GM10248 (cell line): ENCODE results near the gene MAOA.
"Not testable (repeated sequence)": the region's sequence is repeated elsewhere in the genome, so short reads cannot be mapped to it uniquely, and the experiment has no call there.

Experiments used
- CTCF ChIA-PET: fragments of 300-600 bp; sonication (Branson Sonifier 250); formaldehyde crosslinking; extraction: SDS; loops from one replicate; lab custom pipeline; 2021; ENCODE audit warnings: antibody characterized with exemption; lab: Yijun Ruan, JAX
- POLR2A ChIA-PET: fragments of 350-650 bp; sonication (Branson Sonifier 250); formaldehyde crosslinking; extraction: SDS; loops from one replicate; lab custom pipeline; 2020; ENCODE audit warnings: antibody characterized with exemption; lab: Yijun Ruan, JAX
- DNase-seq: peaks from one replicate; pipeline ENCODE4 v3.0.0; 2012; ENCODE audit errors: extremely low spot score
- TF ChIP-seq, protein P1 (sequence below): IDR thresholded peaks from 2 replicates; pipeline ENCODE4 v1.5.1; 2012; ENCODE audit warnings: mild to moderate bottlenecking, low read depth; ENCODE audit errors: extremely low read depth, missing control alignments, control extremely low read depth

MAOA gene

DNA sequence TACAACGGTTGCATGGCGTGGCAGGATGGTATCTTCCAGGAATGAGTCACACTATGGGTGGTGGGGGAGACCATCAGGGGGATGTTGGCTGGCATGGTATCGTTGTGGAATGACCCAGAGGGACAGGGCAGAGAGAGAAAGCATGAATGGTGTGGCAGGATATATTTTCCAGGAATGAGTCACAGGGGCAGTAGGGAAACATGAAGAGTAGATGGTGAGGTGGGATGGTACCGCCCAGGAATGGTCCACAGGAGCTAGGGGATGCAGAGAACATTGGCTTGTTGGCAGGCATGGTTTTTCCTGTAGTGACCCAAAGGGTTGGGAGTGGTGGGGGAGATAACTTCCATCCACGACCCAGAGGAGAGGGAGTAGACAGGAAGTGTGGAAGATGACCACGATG lies 62.4 kb downstream of the MAOA start:
- ChIA-PET POLR2A (no interaction called here), CTCF (no interaction called here)
- TF ChIP-seq, protein P1, sequence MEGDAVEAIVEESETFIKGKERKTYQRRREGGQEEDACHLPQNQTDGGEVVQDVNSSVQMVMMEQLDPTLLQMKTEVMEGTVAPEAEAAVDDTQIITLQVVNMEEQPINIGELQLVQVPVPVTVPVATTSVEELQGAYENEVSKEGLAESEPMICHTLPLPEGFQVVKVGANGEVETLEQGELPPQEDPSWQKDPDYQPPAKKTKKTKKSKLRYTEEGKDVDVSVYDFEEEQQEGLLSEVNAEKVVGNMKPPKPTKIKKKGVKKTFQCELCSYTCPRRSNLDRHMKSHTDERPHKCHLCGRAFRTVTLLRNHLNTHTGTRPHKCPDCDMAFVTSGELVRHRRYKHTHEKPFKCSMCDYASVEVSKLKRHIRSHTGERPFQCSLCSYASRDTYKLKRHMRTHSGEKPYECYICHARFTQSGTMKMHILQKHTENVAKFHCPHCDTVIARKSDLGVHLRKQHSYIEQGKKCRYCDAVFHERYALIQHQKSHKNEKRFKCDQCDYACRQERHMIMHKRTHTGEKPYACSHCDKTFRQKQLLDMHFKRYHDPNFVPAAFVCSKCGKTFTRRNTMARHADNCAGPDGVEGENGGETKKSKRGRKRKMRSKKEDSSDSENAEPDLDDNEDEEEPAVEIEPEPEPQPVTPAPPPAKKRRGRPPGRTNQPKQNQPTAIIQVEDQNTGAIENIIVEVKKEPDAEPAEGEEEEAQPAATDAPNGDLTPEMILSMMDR, result no peak
- no peak for DNase-seq

DNA sequence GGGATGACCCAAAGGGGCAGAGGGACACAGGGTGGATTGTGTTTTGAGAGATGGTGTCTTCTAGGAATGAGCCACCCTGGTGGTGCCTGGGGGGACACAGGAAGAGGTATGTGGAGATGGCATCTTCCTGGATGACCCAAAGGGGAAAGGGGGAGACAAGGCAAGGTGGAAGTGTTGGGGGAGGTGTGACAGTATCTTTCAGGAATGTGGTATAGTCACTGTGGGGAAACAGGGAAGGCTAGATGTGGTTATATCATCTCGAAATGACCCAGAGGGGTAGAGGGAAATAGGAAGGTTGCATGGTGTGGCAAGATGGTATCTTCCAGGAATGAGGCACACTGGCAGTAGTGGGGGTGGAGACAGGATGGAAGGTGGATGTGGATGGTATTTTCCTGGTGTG lies 62.9 kb downstream of the MAOA start:
- CTCF ChIA-PET, result no interaction called here
- no peak for DNase-seq
- POLR2A ChIA-PET, result no interaction called here
- TF ChIP-seq, protein P1, result no peak

DNA sequence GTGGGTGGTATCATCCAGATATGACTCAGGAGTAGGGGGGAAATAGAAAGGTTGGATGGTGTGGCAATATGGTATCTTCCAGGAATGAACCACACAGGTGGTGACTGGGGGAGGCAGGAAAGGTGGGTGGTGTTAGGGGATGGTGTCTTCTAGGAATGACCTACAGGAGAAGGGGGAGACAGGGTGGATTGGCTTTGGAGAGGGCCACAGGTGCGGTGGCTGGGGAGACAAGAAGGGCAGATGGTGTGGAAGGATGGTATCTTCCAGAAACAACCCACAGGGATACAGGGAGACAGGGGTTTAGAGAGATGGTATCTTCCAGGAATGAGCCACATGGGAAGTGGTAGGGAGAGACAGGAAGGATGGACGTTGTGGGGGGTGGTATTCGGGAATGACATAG lies 64.0 kb downstream of the MAOA start:
- POLR2A ChIA-PET, result no interaction called here
- no peak for DNase-seq
- CTCF ChIA-PET, result no interaction called here
- TF ChIP-seq, protein P1, result no peak

DNA sequence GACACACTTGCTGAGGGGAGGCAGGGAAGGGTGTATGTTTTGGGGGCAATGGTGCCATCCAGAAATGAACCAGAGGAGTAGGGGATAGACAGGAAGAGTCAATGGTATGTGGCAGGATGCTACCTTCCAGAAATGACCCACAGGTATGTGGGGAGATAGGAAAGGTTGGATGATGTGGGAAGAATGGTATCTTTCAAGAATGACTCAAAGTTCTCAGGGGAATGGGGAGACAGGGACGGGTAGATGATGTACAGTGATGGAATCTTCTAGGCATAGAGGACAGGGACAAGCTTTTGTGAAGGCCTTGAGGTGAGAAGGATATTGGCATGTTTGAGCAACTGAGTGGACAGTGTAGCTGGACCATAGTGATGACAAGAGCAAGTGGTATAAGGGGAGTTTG lies 64.9 kb downstream of the MAOA start:
- POLR2A ChIA-PET, result no interaction called here
- CTCF ChIA-PET, result no interaction called here
- TF ChIP-seq, protein P1, result no peak

DNA sequence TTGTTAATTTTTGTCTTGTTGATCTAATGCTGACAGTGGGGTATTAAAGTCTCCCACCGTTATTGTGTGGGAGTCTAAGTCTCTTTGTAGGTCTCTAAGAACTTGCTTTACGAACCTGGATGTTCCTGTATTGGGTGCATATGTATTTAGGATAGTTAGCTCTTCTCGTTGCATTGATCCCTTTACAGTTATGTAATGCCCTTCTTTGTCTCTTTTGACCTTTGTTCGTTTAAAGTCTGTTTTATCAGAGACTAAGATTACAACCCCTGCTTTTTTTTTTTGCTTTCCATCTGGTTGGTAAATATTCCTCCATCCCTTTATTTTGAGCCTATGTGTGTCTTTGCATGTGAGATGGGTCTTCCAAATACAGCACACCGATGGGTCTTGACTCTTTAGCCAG lies 69.1 kb downstream of the MAOA start:
- CTCF ChIA-PET, DNase-seq, POLR2A ChIA-PET: not testable (repeated sequence)

More for the DNA sequence above, 64.9 kb downstream of the MAOA start:
- no peak for DNase-seq

DNA sequence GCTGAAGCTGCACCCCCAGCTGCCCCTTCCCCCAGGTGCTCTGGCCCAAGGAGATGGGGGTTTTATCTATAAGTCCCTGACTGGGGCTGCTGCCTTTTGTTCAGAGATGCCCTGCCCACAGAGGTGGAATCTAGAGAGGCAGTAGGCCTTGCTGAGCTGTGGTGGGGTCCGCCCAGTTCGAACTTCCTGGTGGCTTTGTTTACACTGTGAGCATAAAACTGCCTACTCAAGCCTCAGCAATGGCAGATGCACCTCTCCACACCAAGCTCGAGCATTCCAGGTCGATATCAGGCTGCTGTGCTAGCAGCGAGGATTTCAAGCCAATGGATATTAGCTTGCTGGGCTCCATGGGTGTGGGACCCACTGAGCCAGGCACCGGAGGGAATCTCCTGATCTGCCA lies 71.2 kb downstream of the MAOA start:
- POLR2A ChIA-PET, DNase-seq, CTCF ChIA-PET: not testable (repeated sequence)

DNA sequence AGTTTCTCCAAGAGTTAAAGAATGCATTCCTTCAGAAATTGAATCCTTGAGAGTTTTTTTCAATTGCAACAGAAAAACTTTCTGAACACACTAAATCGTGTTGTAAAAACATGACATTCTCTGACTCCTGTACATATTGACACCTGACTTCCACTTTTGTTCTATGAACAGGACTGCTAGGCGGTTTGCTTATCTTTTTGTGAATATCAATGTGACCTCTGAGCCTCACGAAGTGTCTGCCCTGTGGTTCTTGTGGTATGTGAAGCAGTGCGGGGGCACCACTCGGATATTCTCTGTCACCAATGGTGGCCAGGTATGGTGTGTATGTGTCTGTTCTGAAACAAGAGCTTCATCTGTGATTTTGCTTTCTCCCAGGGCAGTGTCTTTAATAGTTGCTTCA lies 71.9 kb downstream of the MAOA start:
- ChIA-PET POLR2A (no interaction called here), CTCF (no interaction called here)
- TF ChIP-seq, protein P1, result no peak
- no peak for DNase-seq

DNA sequence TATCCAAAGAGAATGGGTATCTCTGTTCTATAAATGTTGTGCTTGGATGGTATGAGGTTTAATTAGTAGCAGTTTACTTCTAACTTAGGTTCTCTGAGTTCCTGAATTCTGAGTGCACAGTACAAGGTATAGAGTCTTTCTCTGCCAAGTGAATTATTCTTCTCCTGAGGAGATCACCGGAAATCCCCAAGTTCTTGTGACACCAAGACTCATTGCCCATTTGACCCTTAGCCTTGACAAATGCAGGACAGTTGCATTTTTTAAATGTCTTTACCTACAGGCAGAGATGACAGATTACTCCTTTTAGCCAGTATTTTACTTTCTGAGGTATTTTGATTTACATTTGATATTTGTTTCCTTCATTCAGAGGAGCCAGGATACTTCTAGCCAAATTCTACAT lies 72.9 kb downstream of the MAOA start:
- TF ChIP-seq, protein P1, result no peak
- CTCF ChIA-PET, result no interaction called here
- POLR2A ChIA-PET, result no interaction called here
- no peak for DNase-seq
